Measurements from ENCODE around the gene NPFFR2.
"Not testable (repeated sequence)": the region's sequence is repeated elsewhere in the genome, so short reads cannot be mapped to it uniquely, and the experiment has no call there.

The NPFFR2 gene

GRCh38 chr4:72110886-72111285 is 79.1 kb downstream of the NPFFR2 start:
- DNase-seq (ENCODE audit: low read depth) = no peak
- TF ChIP-seq CTCF (conservative IDR thresholded peaks at IDR 0.05; ENCODE audit: low read depth, low read length) = no peak
- H3K4me3 ChIP-seq (ENCODE audit: low read length) = no peak overlapping the region

GRCh38 chr4:72111863-72112262 is 80.1 kb downstream of the NPFFR2 start:
- DNase-seq (ENCODE audit: low read depth) = no peak
- TF ChIP-seq CTCF (conservative IDR thresholded peaks at IDR 0.05; ENCODE audit: low read depth, low read length) = no peak
- H3K4me3 ChIP-seq (ENCODE audit: low read length) = no peak overlapping the region

- TF ChIP-seq CTCF (conservative IDR thresholded peaks at IDR 0.05; ENCODE audit: low read depth, low read length) = no peak
- no peak overlapping the region for H3K4me3 ChIP-seq (ENCODE audit: low read length)
- peak; percentile 63 for DNase-seq (ENCODE audit: low read depth)
These were observed 80.8 kb downstream of the NPFFR2 start for GRCh38 chr4:72112514-72113156.

GRCh38 chr4:72118017-72118416 is 86.2 kb downstream of the NPFFR2 start:
- no peak for DNase-seq (ENCODE audit: low read depth)
- no peak overlapping the region for H3K4me3 ChIP-seq (ENCODE audit: low read length)
- TF ChIP-seq CTCF (conservative IDR thresholded peaks at IDR 0.05; ENCODE audit: low read depth, low read length) = no peak

- H3K4me3 ChIP-seq (ENCODE audit: low read length) = no peak overlapping the region
- no peak for TF ChIP-seq CTCF (conservative IDR thresholded peaks at IDR 0.05; ENCODE audit: low read depth, low read length)
- no peak for DNase-seq (ENCODE audit: low read depth)
These were observed 88.1 kb downstream of the NPFFR2 start for GRCh38 chr4:72119946-72120345.

GRCh38 chr4:72128741-72129140 is 96.9 kb downstream of the NPFFR2 start:
- TF ChIP-seq CTCF (conservative IDR thresholded peaks at IDR 0.05; ENCODE audit: low read depth, low read length) = no peak
- no peak for DNase-seq (ENCODE audit: low read depth)
- H3K4me3 ChIP-seq (ENCODE audit: low read length) = no peak overlapping the region

GRCh38 chr4:72136429-72136828 is 104.6 kb downstream of the NPFFR2 start:
- H3K4me3 ChIP-seq (ENCODE audit: low read length) = no peak overlapping the region
- peak; percentile 60 for DNase-seq (ENCODE audit: low read depth)
- no peak for TF ChIP-seq CTCF (conservative IDR thresholded peaks at IDR 0.05; ENCODE audit: low read depth, low read length)

- DNase-seq (ENCODE audit: low read depth); H3K4me3 ChIP-seq (ENCODE audit: low read length): not testable (repeated sequence)
These were observed 108.2 kb downstream of the NPFFR2 start for GRCh38 chr4:72139997-72140396.

Measured in retinal pigment epithelial cell (primary cell).